ENCODE data around the gene ARHGAP15.

ARHGAP15 gene

DNA sequence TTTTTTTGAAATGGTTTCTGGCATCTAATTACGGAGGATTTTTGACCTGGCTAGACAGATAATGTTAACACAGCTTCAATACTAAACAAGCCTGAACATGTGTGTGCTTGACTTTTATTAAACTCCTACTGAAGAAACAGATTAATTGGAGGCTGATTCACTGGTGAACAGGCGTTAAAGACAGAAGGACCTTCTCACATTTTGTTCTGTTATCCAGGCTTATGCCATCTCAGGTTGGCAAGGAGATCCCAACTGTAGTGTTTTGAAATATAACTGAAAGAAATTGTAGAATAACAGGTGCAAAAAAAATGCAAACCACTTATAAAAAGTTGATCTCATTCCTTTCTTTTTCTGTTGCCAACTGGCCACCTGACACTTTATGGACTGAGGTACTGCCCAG is 269.6 kb downstream of the ARHGAP15 start:
- no peak for DNase-seq (ENCODE audit: low read depth)
- H3K4me3 ChIP-seq (ENCODE audit: low read depth, low read length): no peak overlapping the region
- TF ChIP-seq, protein P1, sequence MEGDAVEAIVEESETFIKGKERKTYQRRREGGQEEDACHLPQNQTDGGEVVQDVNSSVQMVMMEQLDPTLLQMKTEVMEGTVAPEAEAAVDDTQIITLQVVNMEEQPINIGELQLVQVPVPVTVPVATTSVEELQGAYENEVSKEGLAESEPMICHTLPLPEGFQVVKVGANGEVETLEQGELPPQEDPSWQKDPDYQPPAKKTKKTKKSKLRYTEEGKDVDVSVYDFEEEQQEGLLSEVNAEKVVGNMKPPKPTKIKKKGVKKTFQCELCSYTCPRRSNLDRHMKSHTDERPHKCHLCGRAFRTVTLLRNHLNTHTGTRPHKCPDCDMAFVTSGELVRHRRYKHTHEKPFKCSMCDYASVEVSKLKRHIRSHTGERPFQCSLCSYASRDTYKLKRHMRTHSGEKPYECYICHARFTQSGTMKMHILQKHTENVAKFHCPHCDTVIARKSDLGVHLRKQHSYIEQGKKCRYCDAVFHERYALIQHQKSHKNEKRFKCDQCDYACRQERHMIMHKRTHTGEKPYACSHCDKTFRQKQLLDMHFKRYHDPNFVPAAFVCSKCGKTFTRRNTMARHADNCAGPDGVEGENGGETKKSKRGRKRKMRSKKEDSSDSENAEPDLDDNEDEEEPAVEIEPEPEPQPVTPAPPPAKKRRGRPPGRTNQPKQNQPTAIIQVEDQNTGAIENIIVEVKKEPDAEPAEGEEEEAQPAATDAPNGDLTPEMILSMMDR (conservative IDR thresholded peaks at IDR 0.05; ENCODE audit: low read depth, low read length): no peak

DNA sequence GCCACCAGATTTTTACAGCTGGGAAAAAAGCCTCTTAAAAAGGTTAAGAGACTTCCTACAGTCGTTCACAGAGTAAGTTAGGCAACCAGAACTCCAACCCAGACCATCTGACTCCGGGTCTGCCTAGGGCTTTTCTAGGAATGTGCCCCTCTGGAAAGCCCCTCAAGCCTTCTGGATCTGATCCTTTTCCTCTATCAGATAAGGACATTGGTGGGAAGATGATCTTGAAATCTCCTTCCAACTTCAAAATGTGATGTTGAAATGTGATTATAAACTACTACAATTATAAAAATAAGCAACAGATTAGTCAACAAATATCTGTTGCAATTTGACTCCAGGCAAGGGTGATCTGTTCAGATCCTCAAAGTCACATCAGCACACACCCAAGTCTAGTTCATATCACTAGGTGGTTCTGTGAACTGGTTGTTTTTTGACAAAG is 270.4 kb downstream of the ARHGAP15 start:
- TF ChIP-seq, protein P1 (conservative IDR thresholded peaks at IDR 0.05; ENCODE audit: low read depth, low read length): no peak
- DNase-seq (ENCODE audit: low read depth): no peak

DNA sequence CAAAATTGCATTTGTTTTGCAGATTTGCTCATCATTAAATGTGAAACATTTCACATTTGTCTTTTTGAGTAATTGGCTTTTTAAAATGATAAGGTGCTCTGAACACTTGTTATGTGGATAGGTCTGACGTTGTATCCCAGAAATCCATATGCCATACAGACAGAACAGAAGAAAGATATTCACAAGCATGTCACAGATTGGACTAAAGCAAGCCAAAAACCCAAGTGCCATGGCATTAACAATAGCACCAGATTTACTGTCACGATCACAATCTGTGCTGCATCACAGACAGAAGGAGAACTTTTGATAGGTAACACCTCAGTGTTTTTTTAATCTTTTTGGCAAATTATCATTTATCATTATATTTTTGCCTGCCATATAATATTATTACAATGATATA is 272.6 kb downstream of the ARHGAP15 start:
- no peak overlapping the region for H3K4me3 ChIP-seq (ENCODE audit: low read depth, low read length)
- TF ChIP-seq, protein P1 (conservative IDR thresholded peaks at IDR 0.05; ENCODE audit: low read depth, low read length): no peak

More for the DNA sequence above, 270.4 kb downstream of the ARHGAP15 start:
- no peak overlapping the region for H3K4me3 ChIP-seq (ENCODE audit: low read depth, low read length)

GRCh38 chr2:143402451-143402850 is 273.2 kb downstream of the ARHGAP15 start:
- DNase-seq (ENCODE audit: low read depth): no peak
- no peak overlapping the region for H3K4me3 ChIP-seq (ENCODE audit: low read depth, low read length)
- TF ChIP-seq, protein P1 (conservative IDR thresholded peaks at IDR 0.05; ENCODE audit: low read depth, low read length): no peak

More for the DNA sequence above, 272.6 kb downstream of the ARHGAP15 start:
- no peak for DNase-seq (ENCODE audit: low read depth)

DNA sequence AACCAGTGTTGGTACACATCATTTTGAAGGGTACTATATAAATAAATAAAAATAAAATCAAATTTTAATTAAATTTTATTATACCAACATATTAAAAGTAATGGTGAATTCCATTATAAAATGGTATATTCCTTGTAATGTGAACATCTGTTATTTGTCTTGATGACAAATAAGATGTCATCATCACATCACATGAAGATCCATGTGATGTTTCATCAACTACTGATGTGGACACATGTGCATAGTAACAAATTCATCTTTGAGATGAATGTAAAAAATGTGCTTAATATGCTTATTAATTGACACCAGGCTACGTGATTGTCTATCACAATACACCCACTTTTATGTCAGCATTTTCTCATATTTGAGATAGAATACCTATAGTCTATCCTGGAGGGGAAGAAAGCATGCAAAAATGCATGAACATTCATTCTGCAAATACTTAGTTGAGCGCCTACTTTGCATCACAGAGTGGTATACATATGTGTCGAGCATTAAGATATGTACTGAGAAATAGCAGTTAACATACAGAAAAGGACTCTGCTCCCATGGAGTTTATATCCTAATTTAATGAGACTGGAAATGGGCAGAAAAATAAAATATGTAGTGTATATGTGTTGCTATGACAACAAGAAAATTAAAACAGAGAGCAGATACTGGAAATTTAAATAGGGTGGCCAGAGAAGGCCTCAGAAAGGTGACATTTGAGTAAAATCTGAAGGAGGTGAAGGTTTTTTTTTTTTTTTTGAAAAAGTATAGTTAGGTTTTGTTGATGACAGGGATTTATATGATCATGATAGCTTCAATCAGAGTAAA is 281.1 kb downstream of the ARHGAP15 start:
- H3K4me3 ChIP-seq (ENCODE audit: low read depth, low read length): no peak overlapping the region
- TF ChIP-seq, protein P1 (conservative IDR thresholded peaks at IDR 0.05; ENCODE audit: low read depth, low read length): no peak
- DNase-seq (ENCODE audit: low read depth): no peak

DNA sequence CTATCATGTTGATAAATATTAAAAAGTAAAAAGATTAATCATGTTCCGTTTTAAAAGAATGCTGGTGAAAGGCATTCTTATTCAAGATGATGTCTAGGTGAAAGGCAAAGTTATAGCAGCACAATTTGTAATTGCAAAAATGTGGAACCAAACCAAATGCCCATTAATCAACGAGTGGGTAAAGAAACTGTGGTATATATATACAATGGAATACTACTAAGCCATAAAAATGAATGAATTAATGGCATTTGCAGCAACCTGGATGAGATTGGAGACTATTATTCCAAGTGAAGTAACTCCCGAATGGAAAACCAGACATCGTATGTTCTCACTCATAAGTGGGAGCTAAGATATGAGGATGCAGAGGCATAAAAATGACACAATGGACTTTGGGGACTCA is 286.4 kb downstream of the ARHGAP15 start:
- TF ChIP-seq, protein P1 (conservative IDR thresholded peaks at IDR 0.05; ENCODE audit: low read depth, low read length): no peak
- no peak overlapping the region for H3K4me3 ChIP-seq (ENCODE audit: low read depth, low read length)
- no peak for DNase-seq (ENCODE audit: low read depth)

GRCh38 chr2:143417428-143417827 is 288.2 kb downstream of the ARHGAP15 start:
- no peak overlapping the region for H3K4me3 ChIP-seq (ENCODE audit: low read depth, low read length)
- TF ChIP-seq, protein P1 (conservative IDR thresholded peaks at IDR 0.05; ENCODE audit: low read depth, low read length): no peak
- DNase-seq (ENCODE audit: low read depth): no peak

Data from choroid plexus epithelial cell (primary cell).